Measurements from ENCODE around the gene ELAVL1. TPM values are rescaled to one million over a fixed set of nuclear protein-coding genes. Genes with fewer than 3 reads are reported as not detected.

ELAVL1 gene
- total and polyA plus RNA-seq, 2 of the 13 experiments (the other 11 are each of a cell fraction or from before 2014, with no cell fraction given), result 27.9 to 38.4 TPM

GRCh38 chr19:7919610-7920518 lies 85.6 kb downstream of the ELAVL1 start, which contains the start of gene SNAPC2 (continued):
- TF ChIP-seq ZSCAN25 (CRISPR knock-in tag; IDR thresholded peaks at IDR 0.05) (no peak), YY1 (IDR thresholded peaks at IDR 0.05; ENCODE audit: insufficient read depth, insufficient replicate concordance, low read depth, low read length) (peak; percentile 51), ATF2 (CRISPR knock-in tag; IDR thresholded peaks at IDR 0.05) (peak; percentile 49; the same call in 1 of the 2 replicates), TMF1 (CRISPR knock-in tag; IDR thresholded peaks at IDR 0.05; ENCODE audit: low read depth) (no peak), ZNF768 (CRISPR knock-in tag; IDR thresholded peaks at IDR 0.05) (no peak; the same call in 1 of the 2 replicates), ZNF674 (CRISPR knock-in tag; IDR thresholded peaks at IDR 0.05; ENCODE audit: low read depth) (no peak), TOPORS (CRISPR knock-in tag; IDR thresholded peaks at IDR 0.05) (no peak), ZMYM2 (CRISPR knock-in tag; IDR thresholded peaks at IDR 0.05) (0 out of 2 replicates have a peak, but pooled peaks have one; percentile 50), AGO1 (IDR thresholded peaks at IDR 0.05; ENCODE audit: low read depth, low read length, poor library complexity, severe bottlenecking) (peak; percentile 64), ZIK1 (CRISPR knock-in tag; IDR thresholded peaks at IDR 0.05; ENCODE audit: borderline replicate concordance, low read depth) (no peak), ZFP41 (CRISPR knock-in tag; IDR thresholded peaks at IDR 0.05; ENCODE audit: borderline replicate concordance) (no peak), ZNF343 (CRISPR knock-in tag; IDR thresholded peaks at IDR 0.05) (no peak), REST (IDR thresholded peaks at IDR 0.05; ENCODE audit: borderline replicate concordance in 1 of 2, low read depth in 1 of 2, low read length in 2 of 2) (no peak; a peak in 1 of 4 replicates), ZNF775 (CRISPR knock-in tag; IDR thresholded peaks at IDR 0.05; ENCODE audit: borderline replicate concordance) (no peak), SIN3A (IDR thresholded peaks at IDR 0.05; ENCODE audit: borderline replicate concordance, low read depth, low read length) (peak; percentile 38; the same call in 1 of the 2 replicates), SNAI1 (CRISPR knock-in tag; IDR thresholded peaks at IDR 0.05; ENCODE audit: borderline replicate concordance) (0 out of 2 replicates have a peak, but pooled peaks have one; percentile 59), ZBED4 (CRISPR knock-in tag; IDR thresholded peaks at IDR 0.05; ENCODE audit: borderline replicate concordance) (no peak; the same call in 1 of the 2 replicates), ELF1 (CRISPR knock-in tag; IDR thresholded peaks at IDR 0.05) (peak; percentile 55; the same call in 1 of the 2 replicates), NR2C2 (CRISPR knock-in tag; IDR thresholded peaks at IDR 0.05; ENCODE audit: borderline replicate concordance) (peak; percentile 88)
